DND-41 (cell line): ENCODE data around the gene MAP3K9.

Experiments used
- ATAC-seq: fragments of 200-7000 bp; cut with Tn5 transposase; 3 replicates; pipeline ENCODE4 v1.9.1; 2021; ENCODE audit warnings: low read depth; ENCODE audit not compliant: insufficient read depth
- DNase-seq: peaks from one replicate; pipeline ENCODE4 v3.0.0-alpha.2; 2020
- H2AFZ ChIP-seq: 2 replicates; pipeline ENCODE4 v1.6.0; 2012; ENCODE audit warnings: low read depth, low read length
- H3K27ac ChIP-seq: 2 replicates; pipeline ENCODE4 v1.5.1; 2012; ENCODE audit warnings: low read length, inconsistent platforms
- H3K27me3 ChIP-seq: fragments of 200-600 bp; sonication (generic); 2 replicates; pipeline ENCODE4 v1.6.0; 2012; ENCODE audit warnings: low read length, mild to moderate bottlenecking, inconsistent platforms; ENCODE audit not compliant: insufficient read depth, poor library complexity
- H3K36me3 ChIP-seq: 2 replicates; pipeline ENCODE4 v1.5.1; 2012; ENCODE audit warnings: low read length, inconsistent platforms; ENCODE audit not compliant: insufficient read depth
- H3K4me1 ChIP-seq: 2 replicates; pipeline ENCODE4 v1.5.1; 2012; ENCODE audit warnings: mild to moderate bottlenecking, low read length; ENCODE audit not compliant: insufficient read depth
- H3K4me2 ChIP-seq: 2 replicates; pipeline ENCODE4 v1.6.0; 2012; ENCODE audit warnings: mild to moderate bottlenecking, moderate library complexity, low read length, inconsistent platforms; ENCODE audit not compliant: insufficient read depth
- H3K4me3 ChIP-seq, 2 experiments: fragments of 200-600 bp in 1 of 2; shearing (Covaris generic) in 1 of 2; 2 replicates each; pipeline ENCODE4 v1.5.1; 2012 to 2016; ENCODE audit warnings: inconsistent platforms in 2 of 2, low read length in 2 of 2, mild to moderate bottlenecking in 2 of 2, low read depth in 1 of 2, moderate library complexity in 1 of 2
- H3K79me2 ChIP-seq: 2 replicates; pipeline ENCODE4 v1.6.0; 2012; ENCODE audit warnings: low read length, inconsistent platforms; ENCODE audit not compliant: insufficient read depth
- H3K9ac ChIP-seq: 2 replicates; pipeline ENCODE4 v1.6.0; 2012; ENCODE audit warnings: low read depth, mild to moderate bottlenecking, inconsistent platforms, low read length, moderate library complexity
- H3K9me3 ChIP-seq: 2 replicates; pipeline ENCODE4 v1.5.1; 2012; ENCODE audit warnings: low read length, moderate library complexity, mild to moderate bottlenecking, inconsistent platforms; ENCODE audit not compliant: insufficient read depth, severe bottlenecking
- H4K20me1 ChIP-seq: 2 replicates; pipeline ENCODE4 v1.6.0; 2012; ENCODE audit warnings: low read length; ENCODE audit not compliant: insufficient read depth
- EZH2 ChIP-seq: IDR thresholded peaks from 3 replicates; pipeline ENCODE4 v1.6.1; 2012; ENCODE audit warnings: borderline replicate concordance, low read depth, mild to moderate bottlenecking, moderate library complexity, low read length, inconsistent platforms; ENCODE audit not compliant: severe bottlenecking
- TF ChIP-seq, protein P1 (sequence below): IDR thresholded peaks from 2 replicates; pipeline ENCODE4 v1.5.1; 2012; ENCODE audit warnings: borderline replicate concordance, low read length, moderate library complexity, mild to moderate bottlenecking; ENCODE audit not compliant: poor library complexity, severe bottlenecking; ENCODE audit errors: extremely low read depth

The MAP3K9 gene

DNA sequence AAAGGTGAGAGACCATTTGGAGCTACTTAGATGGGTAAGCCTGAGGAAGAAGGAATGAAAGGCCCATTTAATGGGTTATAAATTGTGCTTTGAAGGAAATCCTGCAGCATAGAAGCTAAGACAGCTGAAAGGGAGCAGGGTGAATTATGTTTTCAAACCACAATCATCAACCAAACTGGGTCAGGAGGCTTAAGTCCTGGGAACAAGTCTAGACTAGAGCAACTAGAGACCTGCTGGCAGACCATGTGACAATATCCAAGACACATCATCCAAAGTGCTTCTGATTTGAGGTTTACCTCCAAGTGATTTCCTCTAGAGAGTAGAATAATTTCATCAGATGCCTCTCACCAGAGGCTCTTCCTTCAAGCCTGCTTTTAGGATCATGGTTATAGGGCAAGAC lies 53.7 kb downstream of the MAP3K9 start:
- H3K4me3 ChIP-seq: no peak overlapping the region
- H3K27me3 ChIP-seq: no peaks in the 10 kb centered on the region
- ATAC-seq (peak; percentile 24; the same call in 1 of the 3 replicates), DNase-seq (no peak)
- peaks cover 18% of the 10 kb centered on the region for H3K36me3 ChIP-seq
- TF ChIP-seq EZH2: no peak
- TF ChIP-seq, protein P1, sequence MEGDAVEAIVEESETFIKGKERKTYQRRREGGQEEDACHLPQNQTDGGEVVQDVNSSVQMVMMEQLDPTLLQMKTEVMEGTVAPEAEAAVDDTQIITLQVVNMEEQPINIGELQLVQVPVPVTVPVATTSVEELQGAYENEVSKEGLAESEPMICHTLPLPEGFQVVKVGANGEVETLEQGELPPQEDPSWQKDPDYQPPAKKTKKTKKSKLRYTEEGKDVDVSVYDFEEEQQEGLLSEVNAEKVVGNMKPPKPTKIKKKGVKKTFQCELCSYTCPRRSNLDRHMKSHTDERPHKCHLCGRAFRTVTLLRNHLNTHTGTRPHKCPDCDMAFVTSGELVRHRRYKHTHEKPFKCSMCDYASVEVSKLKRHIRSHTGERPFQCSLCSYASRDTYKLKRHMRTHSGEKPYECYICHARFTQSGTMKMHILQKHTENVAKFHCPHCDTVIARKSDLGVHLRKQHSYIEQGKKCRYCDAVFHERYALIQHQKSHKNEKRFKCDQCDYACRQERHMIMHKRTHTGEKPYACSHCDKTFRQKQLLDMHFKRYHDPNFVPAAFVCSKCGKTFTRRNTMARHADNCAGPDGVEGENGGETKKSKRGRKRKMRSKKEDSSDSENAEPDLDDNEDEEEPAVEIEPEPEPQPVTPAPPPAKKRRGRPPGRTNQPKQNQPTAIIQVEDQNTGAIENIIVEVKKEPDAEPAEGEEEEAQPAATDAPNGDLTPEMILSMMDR: no peak
- no peak overlapping the region for H2AFZ ChIP-seq
- H3K4me1 ChIP-seq: no peaks in the 10 kb centered on the region
- no peaks in the 10 kb centered on the region for H3K9me3 ChIP-seq
- H3K9ac ChIP-seq: no peak overlapping the region
- no peak overlapping the region for H3K27ac ChIP-seq
- H3K79me2 ChIP-seq: no peaks in the 10 kb centered on the region
- H4K20me1 ChIP-seq: no peaks in the 10 kb centered on the region
- H3K4me2 ChIP-seq: no peak overlapping the region

DNA sequence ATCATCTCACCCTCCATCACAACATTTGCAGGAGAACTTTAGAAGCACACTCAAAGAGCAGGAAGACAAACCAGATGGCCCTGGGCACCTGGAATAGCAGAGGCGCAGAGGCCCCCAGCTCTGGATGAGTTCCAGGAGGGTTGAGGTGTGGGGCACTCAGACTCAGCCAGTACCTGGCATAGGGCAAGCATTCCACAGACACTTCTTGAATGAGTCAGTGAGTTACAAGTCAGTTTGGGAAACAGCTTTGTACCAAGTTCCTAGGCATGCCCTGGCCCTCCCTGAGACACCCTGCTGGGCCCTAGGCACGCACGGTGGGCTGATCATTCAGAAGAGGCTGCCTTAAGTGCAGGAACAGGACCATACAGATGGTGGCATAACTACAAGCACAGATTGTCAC lies 54.3 kb downstream of the MAP3K9 start:
- Histone ChIP-seq H2AFZ (no peak overlapping the region), H3K27ac (no peak overlapping the region), H3K27me3 (no peaks in the 10 kb centered on the region), H3K9ac (no peak overlapping the region), H3K4me2 (no peak overlapping the region), H3K4me3 (no peak overlapping the region), H4K20me1 (no peaks in the 10 kb centered on the region), H3K9me3 (no peaks in the 10 kb centered on the region), H3K36me3 (peaks cover 18% of the 10 kb centered on the region), H3K4me1 (no peaks in the 10 kb centered on the region), H3K79me2 (no peaks in the 10 kb centered on the region)
- no peak for DNase-seq
- no peak for ATAC-seq
- no peak for TF ChIP-seq EZH2
- TF ChIP-seq, protein P1: no peak

DNA sequence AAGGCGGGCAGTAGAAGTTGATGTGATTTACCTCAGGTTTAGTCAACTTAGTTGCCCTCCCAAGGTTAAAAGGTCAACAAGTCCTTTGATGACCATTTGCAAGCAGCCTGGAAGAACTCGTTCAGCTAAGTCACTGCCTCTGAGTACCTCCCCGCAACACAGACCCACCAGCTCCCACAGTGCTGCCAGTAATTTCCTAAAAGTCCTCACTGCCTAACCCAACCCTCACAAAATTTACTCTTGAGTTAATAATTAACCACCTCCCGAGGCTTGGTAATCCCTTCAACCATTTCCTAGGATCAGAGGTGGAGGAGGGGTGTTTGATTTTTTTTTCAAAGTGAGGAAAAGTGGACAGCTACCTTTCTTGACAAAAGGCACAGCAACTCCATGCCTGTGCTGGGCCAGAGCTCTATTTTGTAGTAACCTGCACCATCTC lies 55.8 kb downstream of the MAP3K9 start:
- H3K9ac ChIP-seq: no peak overlapping the region
- no peak for DNase-seq
- ATAC-seq: no peak
- H3K4me3 ChIP-seq: no peak overlapping the region
- no peak overlapping the region for H3K27ac ChIP-seq
- H3K36me3 ChIP-seq: peaks cover 29% of the 10 kb centered on the region
- TF ChIP-seq, protein P1: no peak
- no peak for TF ChIP-seq EZH2
- H3K9me3 ChIP-seq: no peaks in the 10 kb centered on the region
- no peak overlapping the region for H2AFZ ChIP-seq
- H3K4me1 ChIP-seq: no peaks in the 10 kb centered on the region
- no peaks in the 10 kb centered on the region for H3K27me3 ChIP-seq
- H4K20me1 ChIP-seq: no peaks in the 10 kb centered on the region
- H3K4me2 ChIP-seq: no peak overlapping the region
- H3K79me2 ChIP-seq: no peaks in the 10 kb centered on the region

DNA sequence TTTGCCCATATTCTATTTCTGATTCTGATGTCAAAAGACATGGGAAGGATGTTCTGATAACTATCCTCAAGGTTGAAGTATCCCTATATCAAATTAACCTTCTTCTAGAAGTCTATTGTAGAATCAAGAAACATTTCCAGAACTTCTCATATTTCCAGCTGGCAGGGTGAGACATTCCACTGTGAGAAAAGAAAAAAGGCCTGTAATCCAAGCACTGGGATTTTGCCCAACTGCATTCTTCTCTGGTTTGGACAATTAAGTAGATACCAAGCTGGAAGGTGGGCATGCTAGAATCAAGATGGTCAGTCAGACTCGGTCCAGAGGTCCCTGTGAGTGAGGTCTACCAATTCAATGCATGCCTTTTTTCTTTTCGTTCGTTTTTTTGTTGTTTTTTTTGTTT lies 60.9 kb downstream of the MAP3K9 start:
- H3K9ac ChIP-seq: no peak overlapping the region
- no peaks in the 10 kb centered on the region for H3K27me3 ChIP-seq
- DNase-seq: no peak
- no peak overlapping the region for H2AFZ ChIP-seq
- peaks cover 21% of the 10 kb centered on the region for H3K36me3 ChIP-seq
- H3K4me2 ChIP-seq: no peak overlapping the region
- no peak for ATAC-seq
- no peak for TF ChIP-seq EZH2
- TF ChIP-seq, protein P1: no peak
- H4K20me1 ChIP-seq: no peaks in the 10 kb centered on the region
- no peak overlapping the region for H3K4me3 ChIP-seq
- H3K4me1 ChIP-seq: no peaks in the 10 kb centered on the region
- H3K27ac ChIP-seq: no peak overlapping the region
- no peaks in the 10 kb centered on the region for H3K79me2 ChIP-seq
- H3K9me3 ChIP-seq: no peaks in the 10 kb centered on the region
